ENCODE measurements around the gene NFATC2.

Gene NFATC2

DNA sequence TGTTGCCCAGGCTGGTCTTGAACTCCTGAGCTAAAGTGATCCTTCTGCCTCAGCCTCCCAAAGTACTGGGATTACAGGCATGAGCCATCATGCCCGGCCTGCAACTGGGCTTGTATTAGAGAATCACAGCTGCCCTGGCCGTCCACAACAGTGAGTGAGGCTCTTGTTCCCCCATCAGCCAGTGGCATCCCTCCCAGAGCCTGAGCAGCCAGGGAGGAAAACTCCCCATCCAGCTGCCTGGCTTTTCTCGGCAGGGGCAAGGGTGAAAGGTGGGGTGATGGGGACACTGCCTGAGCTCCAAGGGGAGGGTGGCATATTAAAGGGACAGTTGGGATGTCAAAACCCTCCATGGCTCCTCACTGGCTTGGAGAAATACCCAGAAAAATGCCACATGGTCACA, 185.6 kb downstream of the NFATC2 start:
- DNase-seq (ENCODE audit: low read depth, low spot score): no peak
- POLR2A ChIA-PET: no interaction called here
- TF ChIP-seq, protein P1, sequence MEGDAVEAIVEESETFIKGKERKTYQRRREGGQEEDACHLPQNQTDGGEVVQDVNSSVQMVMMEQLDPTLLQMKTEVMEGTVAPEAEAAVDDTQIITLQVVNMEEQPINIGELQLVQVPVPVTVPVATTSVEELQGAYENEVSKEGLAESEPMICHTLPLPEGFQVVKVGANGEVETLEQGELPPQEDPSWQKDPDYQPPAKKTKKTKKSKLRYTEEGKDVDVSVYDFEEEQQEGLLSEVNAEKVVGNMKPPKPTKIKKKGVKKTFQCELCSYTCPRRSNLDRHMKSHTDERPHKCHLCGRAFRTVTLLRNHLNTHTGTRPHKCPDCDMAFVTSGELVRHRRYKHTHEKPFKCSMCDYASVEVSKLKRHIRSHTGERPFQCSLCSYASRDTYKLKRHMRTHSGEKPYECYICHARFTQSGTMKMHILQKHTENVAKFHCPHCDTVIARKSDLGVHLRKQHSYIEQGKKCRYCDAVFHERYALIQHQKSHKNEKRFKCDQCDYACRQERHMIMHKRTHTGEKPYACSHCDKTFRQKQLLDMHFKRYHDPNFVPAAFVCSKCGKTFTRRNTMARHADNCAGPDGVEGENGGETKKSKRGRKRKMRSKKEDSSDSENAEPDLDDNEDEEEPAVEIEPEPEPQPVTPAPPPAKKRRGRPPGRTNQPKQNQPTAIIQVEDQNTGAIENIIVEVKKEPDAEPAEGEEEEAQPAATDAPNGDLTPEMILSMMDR (IDR thresholded peaks at IDR 0.05; ENCODE audit: insufficient read depth, low read length, missing control alignments): no peak
- H3K4me3 ChIP-seq (ENCODE audit: low read depth, low read length): no peak overlapping the region
- CTCF ChIA-PET: interaction anchor here (1.5 to 4.2 kb wide), 3 partner anchors 50 to 375 kb away, joined by 4 to 32 read pairs (median 4); no protein-coding TSS in a partner anchor

DNA sequence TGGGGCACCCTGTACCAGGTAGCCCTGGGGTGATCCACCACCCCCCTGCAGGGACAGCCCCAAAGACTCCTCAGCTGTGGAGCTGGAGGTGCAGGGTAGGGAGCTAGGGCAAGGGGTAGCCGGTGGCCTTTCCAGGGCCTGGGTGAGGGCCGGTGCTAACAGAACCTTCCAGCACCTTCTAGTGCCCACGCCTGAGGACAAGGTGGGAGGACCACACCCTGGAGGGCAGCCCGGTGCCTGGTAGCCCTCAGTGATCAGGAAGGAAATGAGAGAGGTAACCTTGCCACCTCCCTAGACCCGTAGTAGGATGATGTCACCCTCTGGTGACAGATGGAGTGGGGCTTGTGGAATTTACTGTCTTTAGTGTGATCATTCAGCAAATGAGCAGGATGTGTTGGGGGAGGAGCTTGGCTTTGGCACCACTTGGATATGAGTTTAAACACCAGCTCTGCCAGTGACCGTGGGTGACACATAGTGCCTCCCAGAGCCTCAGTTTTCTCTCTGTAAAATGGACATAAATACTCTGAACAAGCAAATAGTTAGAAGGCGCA, 187.7 kb downstream of the NFATC2 start:
- no peak for DNase-seq (ENCODE audit: low read depth, low spot score)
- ChIA-PET CTCF (interaction anchor here (0.6 to 4.2 kb wide), 8 partner anchors 13 to 564 kb away, joined by 3 to 32 read pairs (median 4); no protein-coding TSS in a partner anchor), POLR2A (interaction anchor here (0.7 to 1.7 kb wide), 4 partner anchors 12 to 373 kb away, joined by 3 to 5 read pairs (median 4); no protein-coding TSS in a partner anchor)
- TF ChIP-seq, protein P1 (IDR thresholded peaks at IDR 0.05; ENCODE audit: insufficient read depth, low read length, missing control alignments): no peak
- no peak overlapping the region for H3K4me3 ChIP-seq (ENCODE audit: low read depth, low read length)

DNA sequence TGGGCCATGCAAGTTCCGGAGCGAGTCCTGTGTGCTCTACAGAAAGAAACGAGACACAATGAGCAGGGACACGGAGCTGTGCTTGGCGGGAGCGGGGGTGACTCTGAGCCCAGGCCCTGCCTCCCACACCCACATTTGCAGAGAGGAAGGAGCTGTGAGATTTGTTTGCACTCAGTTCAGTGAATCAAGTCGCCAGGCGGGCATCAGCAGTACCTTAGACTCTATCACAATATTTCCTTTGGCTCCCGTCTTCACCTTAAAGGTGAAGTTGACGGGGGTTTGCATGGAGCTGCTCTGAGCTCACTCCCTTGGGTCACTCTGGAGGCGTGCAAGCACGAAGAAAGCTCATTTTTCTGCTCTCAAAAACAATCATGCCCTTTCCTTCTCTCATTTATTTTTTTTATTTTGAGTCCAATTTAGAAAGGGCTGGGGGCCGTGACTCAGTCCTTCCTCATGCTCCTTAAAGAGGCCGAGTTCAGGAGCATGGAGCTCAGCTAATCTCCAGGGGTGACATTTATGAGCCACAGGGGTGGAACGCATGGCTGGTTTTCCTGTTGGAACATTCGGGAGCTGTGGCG, 188.2 kb downstream of the NFATC2 start:
- no peak overlapping the region for H3K4me3 ChIP-seq (ENCODE audit: low read depth, low read length)
- POLR2A ChIA-PET: interaction anchor here (0.8 to 1.7 kb wide), 4 partner anchors 13 to 27 kb away, joined by 3 to 5 read pairs (median 4); no protein-coding TSS in a partner anchor
- no peak for DNase-seq (ENCODE audit: low read depth, low spot score)
- TF ChIP-seq, protein P1 (IDR thresholded peaks at IDR 0.05; ENCODE audit: insufficient read depth, low read length, missing control alignments): no peak
- CTCF ChIA-PET: interaction anchor here (0.6 to 4.2 kb wide), 7 partner anchors 12 to 563 kb away, joined by 3 to 32 read pairs (median 4); no protein-coding TSS in a partner anchor

DNA sequence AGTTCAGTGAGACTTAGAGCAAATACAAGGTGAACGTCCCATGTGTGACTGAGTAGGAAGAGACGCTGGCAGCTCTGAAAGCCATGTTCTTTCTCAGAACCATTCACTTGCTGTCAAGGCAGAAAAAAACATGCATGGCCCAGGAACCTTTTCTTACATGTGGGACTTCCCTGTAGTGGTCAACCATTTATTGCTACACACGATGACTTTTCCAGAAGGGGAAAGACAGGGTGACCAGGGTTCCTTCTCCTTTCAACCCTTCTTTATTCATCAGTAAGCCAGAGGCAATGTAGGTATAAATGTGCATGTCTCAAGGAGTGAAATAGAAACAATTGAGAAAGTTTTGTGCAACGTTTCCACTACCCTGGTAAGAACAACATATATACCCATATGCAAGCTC, 189.0 kb downstream of the NFATC2 start:
- TF ChIP-seq, protein P1 (IDR thresholded peaks at IDR 0.05; ENCODE audit: insufficient read depth, low read length, missing control alignments): no peak
- ChIA-PET POLR2A (interaction anchor here (1.2 to 1.3 kb wide), 2 partner anchors 18 to 24 kb away, joined by 3 to 4 read pairs; no protein-coding TSS in a partner anchor), CTCF (interaction anchor here (1.4 to 4.2 kb wide), 2 partner anchors 338 to 366 kb away, joined by 3 to 32 read pairs; no protein-coding TSS in a partner anchor)
- H3K4me3 ChIP-seq (ENCODE audit: low read depth, low read length): no peak overlapping the region
- no peak for DNase-seq (ENCODE audit: low read depth, low spot score)

DNA sequence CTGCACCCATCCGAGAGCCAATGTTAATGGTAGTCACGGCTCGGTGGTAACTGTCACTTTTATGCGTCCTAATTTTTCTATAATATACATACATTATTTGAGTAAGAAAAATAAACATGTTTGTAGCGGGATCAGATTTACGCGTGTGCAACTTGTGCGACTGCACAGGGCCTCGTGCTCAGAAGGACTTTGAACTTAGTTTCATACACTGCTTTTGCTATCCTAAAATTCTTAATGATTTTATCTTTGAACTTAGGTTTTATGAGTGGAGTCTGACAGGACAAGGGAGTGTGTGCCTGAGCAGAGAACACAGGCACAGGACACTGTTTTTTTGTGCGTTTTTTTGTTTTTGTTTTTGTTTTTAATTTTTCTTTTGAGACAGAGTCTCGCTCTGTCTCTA, 189.7 kb downstream of the NFATC2 start:
- no peak for DNase-seq (ENCODE audit: low read depth, low spot score)
- TF ChIP-seq, protein P1 (IDR thresholded peaks at IDR 0.05; ENCODE audit: insufficient read depth, low read length, missing control alignments): no peak
- CTCF ChIA-PET: interaction anchor here (4.2 kb wide), 1 partner anchor 365 kb away, joined by 32 read pairs; no protein-coding TSS in a partner anchor
- H3K4me3 ChIP-seq (ENCODE audit: low read depth, low read length): no peak overlapping the region
- POLR2A ChIA-PET: interaction anchor here (0.6 kb wide), 1 partner anchor 8 kb away, joined by 3 read pairs; no protein-coding TSS in a partner anchor
